ENCODE results near the gene CYB5RL. TPM values are rescaled to one million over a fixed set of nuclear protein-coding genes. Genes with fewer than 3 reads are reported as not detected.
A peak's percentile ranks its signal among the peaks of the same experiment; 100 is the strongest.
"Not testable (repeated sequence)": the region's sequence is repeated elsewhere in the genome, so short reads cannot be mapped to it uniquely, and the experiment has no call there.

Gene CYB5RL
- total RNA-seq, 1 experiment from 2014 or later, result 7.9 TPM

DNA sequence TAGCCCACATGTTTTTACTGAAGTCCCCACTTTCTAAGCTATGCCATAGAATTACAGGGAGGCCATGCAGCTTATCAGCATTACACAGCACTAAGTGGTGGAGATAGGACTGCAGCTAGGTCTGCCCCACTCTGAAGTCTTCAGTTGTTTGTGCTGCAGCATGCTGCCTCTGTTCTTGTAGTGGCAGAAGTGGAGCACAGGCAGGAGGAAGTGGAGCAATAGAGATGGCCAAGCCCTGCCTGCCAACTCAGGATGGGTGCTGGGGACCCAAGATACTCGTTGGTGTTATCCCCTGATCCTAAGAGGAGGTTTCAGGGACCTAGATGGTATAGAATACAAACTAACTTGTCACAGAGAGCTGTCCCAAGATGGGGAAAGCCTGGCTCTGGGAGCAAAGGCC, 13.0 kb upstream of the CYB5RL start:
- no peaks in the 10 kb centered on the region for H3K4me1 ChIP-seq (ENCODE audit: low read length)
- H3K4me3 ChIP-seq (ENCODE audit: low read length), result no peak overlapping the region
- no peak overlapping the region for H2AFZ ChIP-seq (ENCODE audit: low read length)
- no peaks in the 10 kb centered on the region for H3K27me3 ChIP-seq (ENCODE audit: low read length)
- H3K27ac ChIP-seq (ENCODE audit: low read length), result no peak overlapping the region
- peaks cover 53% of the 10 kb centered on the region for H3K36me3 ChIP-seq (ENCODE audit: insufficient read depth, low read length)
- H3K9me3 ChIP-seq (ENCODE audit: low read length), result no peaks in the 10 kb centered on the region
- DNase-seq, result no peak
- H3K9me2 ChIP-seq (replicated peaks; ENCODE audit: insufficient read depth, low read length), result no peaks in the 10 kb centered on the region
- H3K9ac ChIP-seq (ENCODE audit: low read length), result no peak overlapping the region
- H3K4me2 ChIP-seq (ENCODE audit: low read depth, low read length, poor library complexity, severe bottlenecking), result no peak overlapping the region
- H3K79me2 ChIP-seq (ENCODE audit: low read length), result no peaks in the 10 kb centered on the region
- H4K20me1 ChIP-seq (ENCODE audit: insufficient read depth, low read depth, low read length), result 0 out of 2 replicates have a peak, but pooled peaks cover 4% of the 10 kb centered on the region

GRCh38 chr1:54207896-54208295, 8.1 kb upstream of the CYB5RL start:
- H3K9me2 ChIP-seq (replicated peaks; ENCODE audit: insufficient read depth, low read length); H3K27me3 ChIP-seq (ENCODE audit: low read length); H3K4me3 ChIP-seq (ENCODE audit: low read length); H3K27ac ChIP-seq (ENCODE audit: low read length); H4K20me1 ChIP-seq (ENCODE audit: insufficient read depth, low read depth, low read length); H3K9me3 ChIP-seq (ENCODE audit: low read length); H3K9ac ChIP-seq (ENCODE audit: low read length); DNase-seq; H3K4me1 ChIP-seq (ENCODE audit: low read length); H3K4me2 ChIP-seq (ENCODE audit: low read depth, low read length, poor library complexity, severe bottlenecking); H2AFZ ChIP-seq (ENCODE audit: low read length): not testable (repeated sequence)
- Histone ChIP-seq H3K36me3 (ENCODE audit: insufficient read depth, low read length) (peaks cover 51% of the 10 kb centered on the region), H3K79me2 (ENCODE audit: low read length) (peaks cover 23% of the 10 kb centered on the region)

GRCh38 chr1:54207287-54207686, 7.5 kb upstream of the CYB5RL start:
- no peaks in the 10 kb centered on the region for H3K9me3 ChIP-seq (ENCODE audit: low read length)
- H3K9me2 ChIP-seq (replicated peaks; ENCODE audit: insufficient read depth, low read length), result no peaks in the 10 kb centered on the region
- no peak overlapping the region for H3K4me3 ChIP-seq (ENCODE audit: low read length)
- H3K36me3 ChIP-seq (ENCODE audit: insufficient read depth, low read length), result peaks cover 48% of the 10 kb centered on the region
- no peak overlapping the region for H3K4me2 ChIP-seq (ENCODE audit: low read depth, low read length, poor library complexity, severe bottlenecking)
- H3K9ac ChIP-seq (ENCODE audit: low read length), result no peak overlapping the region
- no peaks in the 10 kb centered on the region for H3K4me1 ChIP-seq (ENCODE audit: low read length)
- no peak overlapping the region for H3K27ac ChIP-seq (ENCODE audit: low read length)
- H2AFZ ChIP-seq (ENCODE audit: low read length), result no peak overlapping the region
- H3K79me2 ChIP-seq (ENCODE audit: low read length), result peaks cover 29% of the 10 kb centered on the region
- H3K27me3 ChIP-seq (ENCODE audit: low read length), result no peaks in the 10 kb centered on the region
- DNase-seq, result no peak
- 0 out of 2 replicates have a peak, but pooled peaks cover 10% of the 10 kb centered on the region for H4K20me1 ChIP-seq (ENCODE audit: insufficient read depth, low read depth, low read length)

DNA sequence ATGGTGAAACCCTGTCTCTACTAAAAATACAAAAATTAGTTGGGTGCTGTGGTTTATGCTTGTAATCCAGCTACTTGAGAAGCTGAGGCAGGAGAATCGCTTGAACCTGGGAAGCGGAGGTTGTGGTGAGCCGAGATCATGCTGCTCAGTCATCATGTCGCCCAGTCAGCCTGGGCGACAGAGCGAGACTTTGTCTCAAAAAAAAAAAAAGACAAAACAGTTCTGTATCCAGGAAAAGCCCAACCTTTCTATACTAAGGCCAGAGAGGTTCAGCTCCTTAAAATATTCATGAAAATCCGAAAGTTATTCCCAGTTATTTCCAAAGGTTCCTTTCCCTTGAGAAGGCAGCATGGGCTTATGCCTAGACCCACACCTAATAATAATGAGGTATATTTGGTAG, 4.4 kb upstream of the CYB5RL start:
- peaks cover 30% of the 10 kb centered on the region for H3K36me3 ChIP-seq (ENCODE audit: insufficient read depth, low read length)
- H2AFZ ChIP-seq (ENCODE audit: low read length), result no peak overlapping the region
- peaks cover 16% of the 10 kb centered on the region for H3K4me1 ChIP-seq (ENCODE audit: low read length)
- H3K9ac ChIP-seq (ENCODE audit: low read length), result no peak overlapping the region
- H3K27me3 ChIP-seq (ENCODE audit: low read length), result no peaks in the 10 kb centered on the region
- DNase-seq, result no peak
- peaks cover 15% of the 10 kb centered on the region; the same call in 1 of the 2 replicates for H4K20me1 ChIP-seq (ENCODE audit: insufficient read depth, low read depth, low read length)
- no peak overlapping the region for H3K4me2 ChIP-seq (ENCODE audit: low read depth, low read length, poor library complexity, severe bottlenecking)
- no peak overlapping the region for H3K4me3 ChIP-seq (ENCODE audit: low read length)
- no peaks in the 10 kb centered on the region for H3K9me2 ChIP-seq (replicated peaks; ENCODE audit: insufficient read depth, low read length)
- H3K9me3 ChIP-seq (ENCODE audit: low read length), result no peaks in the 10 kb centered on the region
- H3K27ac ChIP-seq (ENCODE audit: low read length), result no peak overlapping the region
- peaks cover 58% of the 10 kb centered on the region for H3K79me2 ChIP-seq (ENCODE audit: low read length)

DNA sequence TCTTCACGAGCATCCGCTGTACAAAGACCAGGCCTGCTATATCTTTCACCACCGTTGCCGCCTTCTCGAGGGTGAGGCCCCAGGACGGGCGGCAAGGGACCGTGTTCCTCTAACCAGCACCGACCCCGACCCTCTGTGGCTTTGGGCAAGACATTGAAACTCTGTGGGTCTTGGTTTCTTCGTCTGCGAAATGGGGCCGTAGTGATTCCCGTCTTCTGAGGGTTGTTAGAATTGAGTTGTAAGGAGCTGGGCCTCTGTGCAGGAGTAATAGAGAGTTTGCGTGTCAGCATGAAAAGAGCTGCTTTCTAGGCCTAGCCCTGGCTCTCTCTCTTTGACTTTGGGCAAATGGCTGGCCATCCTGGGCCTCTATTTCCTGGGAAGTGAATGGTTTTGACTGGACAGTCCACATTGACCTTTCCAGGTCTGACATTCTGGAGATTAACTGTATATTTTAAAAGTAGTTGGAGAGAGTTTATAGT, 728 bp upstream of the CYB5RL start:
- no peak overlapping the region for H3K27ac ChIP-seq (ENCODE audit: low read length)
- peaks cover 12% of the 10 kb centered on the region; the same call in 1 of the 2 replicates for H3K36me3 ChIP-seq (ENCODE audit: insufficient read depth, low read length)
- no peaks in the 10 kb centered on the region for H3K9me3 ChIP-seq (ENCODE audit: low read length)
- no peaks in the 10 kb centered on the region for H3K27me3 ChIP-seq (ENCODE audit: low read length)
- DNase-seq, result peak; percentile 50
- peaks cover 15% of the 10 kb centered on the region; the same call in 1 of the 2 replicates for H4K20me1 ChIP-seq (ENCODE audit: insufficient read depth, low read depth, low read length)
- no peaks in the 10 kb centered on the region for H3K9me2 ChIP-seq (replicated peaks; ENCODE audit: insufficient read depth, low read length)
- H3K79me2 ChIP-seq (ENCODE audit: low read length), result peaks cover 63% of the 10 kb centered on the region
- peak overlapping the region; percentile 99 for H3K4me3 ChIP-seq (ENCODE audit: low read length)
- H3K4me1 ChIP-seq (ENCODE audit: low read length), result peaks cover 22% of the 10 kb centered on the region
- H3K9ac ChIP-seq (ENCODE audit: low read length), result peak overlapping the region; percentile 94
- H2AFZ ChIP-seq (ENCODE audit: low read length), result peak overlapping the region; percentile 25; the same call in 1 of the 2 replicates
- H3K4me2 ChIP-seq (ENCODE audit: low read depth, low read length, poor library complexity, severe bottlenecking), result peak overlapping the region; percentile 88

GRCh38 chr1:54199151-54199764, 572 bp downstream of the CYB5RL start:
- Histone ChIP-seq H3K4me2 (ENCODE audit: low read depth, low read length, poor library complexity, severe bottlenecking) (peak overlapping the region; percentile 88), H3K9me2 (replicated peaks; ENCODE audit: insufficient read depth, low read length) (no peaks in the 10 kb centered on the region), H3K36me3 (ENCODE audit: insufficient read depth, low read length) (no peaks in the 10 kb centered on the region), H2AFZ (ENCODE audit: low read length) (peak overlapping the region; percentile 81; the same call in 1 of the 2 replicates), H3K4me3 (ENCODE audit: low read length) (peak overlapping the region; percentile 99), H3K27me3 (ENCODE audit: low read length) (no peaks in the 10 kb centered on the region), H4K20me1 (ENCODE audit: insufficient read depth, low read depth, low read length) (peaks cover 11% of the 10 kb centered on the region; the same call in 1 of the 2 replicates), H3K9me3 (ENCODE audit: low read length) (no peaks in the 10 kb centered on the region), H3K4me1 (ENCODE audit: low read length) (peaks cover 22% of the 10 kb centered on the region), H3K9ac (ENCODE audit: low read length) (peak overlapping the region; percentile 94), H3K27ac (ENCODE audit: low read length) (no peak overlapping the region), H3K79me2 (ENCODE audit: low read length) (peaks cover 51% of the 10 kb centered on the region)
- peak; percentile 47 for DNase-seq

GRCh38 chr1:54193453-54193852, 6.4 kb downstream of the CYB5RL start:
- no peaks in the 10 kb centered on the region for H3K27me3 ChIP-seq (ENCODE audit: low read length)
- no peak for DNase-seq
- no peak overlapping the region for H3K4me3 ChIP-seq (ENCODE audit: low read length)
- no peak overlapping the region for H3K9ac ChIP-seq (ENCODE audit: low read length)
- no peak overlapping the region for H2AFZ ChIP-seq (ENCODE audit: low read length)
- H4K20me1 ChIP-seq (ENCODE audit: insufficient read depth, low read depth, low read length), result no peaks in the 10 kb centered on the region
- H3K9me3 ChIP-seq (ENCODE audit: low read length), result no peaks in the 10 kb centered on the region
- no peaks in the 10 kb centered on the region for H3K9me2 ChIP-seq (replicated peaks; ENCODE audit: insufficient read depth, low read length)
- peaks cover 4% of the 10 kb centered on the region; the same call in 1 of the 2 replicates for H3K36me3 ChIP-seq (ENCODE audit: insufficient read depth, low read length)
- no peak overlapping the region for H3K4me2 ChIP-seq (ENCODE audit: low read depth, low read length, poor library complexity, severe bottlenecking)
- no peaks in the 10 kb centered on the region for H3K79me2 ChIP-seq (ENCODE audit: low read length)
- H3K4me1 ChIP-seq (ENCODE audit: low read length), result no peaks in the 10 kb centered on the region
- no peak overlapping the region for H3K27ac ChIP-seq (ENCODE audit: low read length)

DNA sequence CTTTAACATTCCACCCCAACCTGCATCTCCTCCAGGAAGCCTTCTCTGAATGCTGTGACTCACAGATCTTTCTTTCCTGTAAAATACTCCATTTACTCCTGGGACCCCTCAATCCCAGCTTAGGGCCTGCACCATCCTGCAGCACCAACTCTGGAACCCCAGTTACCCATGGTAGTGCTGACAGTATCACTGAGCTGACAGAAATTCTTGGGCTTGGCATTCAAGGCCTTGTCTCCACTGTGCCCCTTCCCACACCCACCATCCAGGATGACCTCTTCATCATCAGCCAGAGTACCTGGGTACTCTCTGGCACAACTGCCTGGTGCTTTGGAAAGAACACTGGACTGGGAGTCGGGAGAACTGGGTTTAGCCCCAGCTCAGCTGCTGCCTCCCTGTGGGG, 8.3 kb downstream of the CYB5RL start:
- Histone ChIP-seq H3K9ac (ENCODE audit: low read length) (no peak overlapping the region), H3K4me2 (ENCODE audit: low read depth, low read length, poor library complexity, severe bottlenecking) (no peak overlapping the region), H3K4me1 (ENCODE audit: low read length) (no peaks in the 10 kb centered on the region), H3K9me3 (ENCODE audit: low read length) (no peaks in the 10 kb centered on the region), H4K20me1 (ENCODE audit: insufficient read depth, low read depth, low read length) (no peaks in the 10 kb centered on the region), H2AFZ (ENCODE audit: low read length) (no peak overlapping the region), H3K9me2 (replicated peaks; ENCODE audit: insufficient read depth, low read length) (no peaks in the 10 kb centered on the region), H3K27me3 (ENCODE audit: low read length) (no peaks in the 10 kb centered on the region), H3K4me3 (ENCODE audit: low read length) (no peak overlapping the region), H3K79me2 (ENCODE audit: low read length) (no peaks in the 10 kb centered on the region), H3K27ac (ENCODE audit: low read length) (no peak overlapping the region), H3K36me3 (ENCODE audit: insufficient read depth, low read length) (peaks cover 6% of the 10 kb centered on the region; the same call in 1 of the 2 replicates)
- no peak for DNase-seq

All from Karpas-422 (cell line).